H9 (cell line): Measurements from ENCODE around the gene DES. TPM values are rescaled to one million over a fixed set of nuclear protein-coding genes. Genes with fewer than 3 reads are reported as not detected.

Source experiments
- DNase-seq: peaks from one replicate; pipeline ENCODE4 v3.0.0-alpha.2; 2017
- H2AFZ ChIP-seq: one replicate; pipeline ENCODE4 v1.6.1; 2013; ENCODE audit warnings: mild to moderate bottlenecking, low read length, control low read depth, moderate library complexity
- H2AK5ac ChIP-seq: 2 replicates; pipeline ENCODE4 v1.6.1; 2013; ENCODE audit warnings: low read length, control low read depth, mixed read lengths; ENCODE audit not compliant: insufficient read length
- H2BK120ac ChIP-seq: one replicate; pipeline ENCODE4 v1.6.1; 2013; ENCODE audit warnings: low read depth, mild to moderate bottlenecking, low read length, control low read depth, inconsistent platforms; ENCODE audit not compliant: poor library complexity, severe bottlenecking
- H2BK12ac ChIP-seq: 2 replicates; pipeline ENCODE4 v1.6.1; 2013; ENCODE audit warnings: low read length, control low read depth, mixed read lengths, low read depth; ENCODE audit not compliant: insufficient read length
- H2BK15ac ChIP-seq: 2 replicates; pipeline ENCODE4 v1.6.1; 2013; ENCODE audit warnings: low read depth, low read length, control low read depth
- H2BK20ac ChIP-seq: one replicate; pipeline ENCODE4 v1.6.1; 2013; ENCODE audit warnings: low read depth, mild to moderate bottlenecking, low read length, control low read depth, inconsistent platforms; ENCODE audit not compliant: poor library complexity, severe bottlenecking
- H2BK5ac ChIP-seq: 2 replicates; pipeline ENCODE4 v1.6.1; 2013; ENCODE audit warnings: low read length, control low read depth, mixed read lengths; ENCODE audit not compliant: insufficient read length
- H3K14ac ChIP-seq: 2 replicates; pipeline ENCODE4 v1.6.1; 2013; ENCODE audit warnings: low read length, control low read depth; ENCODE audit not compliant: insufficient read depth
- H3K18ac ChIP-seq: 2 replicates; pipeline ENCODE4 v1.6.1; 2013; ENCODE audit warnings: low read depth, mild to moderate bottlenecking, mixed read lengths, low read length, control low read depth; ENCODE audit not compliant: insufficient read length
- H3K23ac ChIP-seq: 2 replicates; pipeline ENCODE4 v1.6.1; 2013; ENCODE audit warnings: low read length, control low read depth, mixed read lengths, low read depth; ENCODE audit not compliant: insufficient read length
- H3K23me2 ChIP-seq: 2 replicates; pipeline ENCODE4 v1.6.1; 2013; ENCODE audit warnings: low read depth, mild to moderate bottlenecking, mixed read lengths, low read length, control low read depth; ENCODE audit not compliant: insufficient read length, poor library complexity, severe bottlenecking
- H3K27ac ChIP-seq: 2 replicates; pipeline ENCODE4 v1.5.1; 2013; ENCODE audit warnings: low read length, control low read depth, mixed read lengths, low read depth; ENCODE audit not compliant: insufficient read length
- H3K27me3 ChIP-seq: 2 replicates; pipeline ENCODE4 v1.6.1; 2013; ENCODE audit warnings: low read length, control low read depth, inconsistent platforms; ENCODE audit not compliant: insufficient read depth
- H3K4ac ChIP-seq: 2 replicates; pipeline ENCODE4 v1.6.1; 2013; ENCODE audit warnings: low read depth, mild to moderate bottlenecking, control low read depth, inconsistent platforms, low read length, moderate library complexity
- H3K4me1 ChIP-seq: 2 replicates; pipeline ENCODE4 v1.6.1; 2013; ENCODE audit warnings: low read length, control low read depth, inconsistent platforms; ENCODE audit not compliant: insufficient read depth
- H3K4me2 ChIP-seq: 2 replicates; pipeline ENCODE4 v1.6.1; 2013; ENCODE audit warnings: low read length, control low read depth, mixed read lengths; ENCODE audit not compliant: insufficient read length, insufficient read depth
- H3K56ac ChIP-seq: 2 replicates; pipeline ENCODE4 v1.6.1; 2013; ENCODE audit warnings: low read depth, mild to moderate bottlenecking, mixed read lengths, low read length, control low read depth; ENCODE audit not compliant: insufficient read length
- H3K79me1 ChIP-seq: 2 replicates; pipeline ENCODE4 v1.6.1; 2013; ENCODE audit warnings: low read depth, mild to moderate bottlenecking, moderate library complexity, low read length, control low read depth, inconsistent platforms; ENCODE audit not compliant: insufficient read depth, poor library complexity, severe bottlenecking
- H3K79me2 ChIP-seq: 2 replicates; pipeline ENCODE4 v1.6.1; 2013; ENCODE audit warnings: low read length, control low read depth, inconsistent platforms; ENCODE audit not compliant: insufficient read depth
- H3K9ac ChIP-seq: 2 replicates; pipeline ENCODE4 v1.6.1; 2013; ENCODE audit warnings: low read length, control low read depth, mixed read lengths; ENCODE audit not compliant: insufficient read length; ENCODE audit errors: extremely low read depth
- H3K9me3 ChIP-seq: one replicate; pipeline ENCODE4 v1.6.1; 2013; ENCODE audit warnings: low read depth, low read length, inconsistent platforms; ENCODE audit not compliant: control insufficient read depth
- H3T11ph ChIP-seq: one replicate; pipeline ENCODE4 v1.6.1; 2013; ENCODE audit warnings: mild to moderate bottlenecking, low read length, control low read depth, inconsistent platforms
- H4K20me1 ChIP-seq: one replicate; pipeline ENCODE4 v1.6.1; 2013; ENCODE audit not compliant: control insufficient read depth, insufficient read length, insufficient read depth
- H4K5ac ChIP-seq: 2 replicates; pipeline ENCODE4 v1.6.1; 2013; ENCODE audit warnings: low read depth, mild to moderate bottlenecking, mixed read lengths, low read length, control low read depth; ENCODE audit not compliant: insufficient read length
- H4K8ac ChIP-seq: replicated peaks from 2 replicates; pipeline ENCODE4 v1.6.1; 2013; ENCODE audit warnings: low read length, control low read depth, mixed read lengths, low read depth; ENCODE audit not compliant: insufficient read length
- H4K91ac ChIP-seq: 2 replicates; pipeline ENCODE4 v1.6.1; 2013; ENCODE audit warnings: low read depth, mild to moderate bottlenecking, moderate library complexity, mixed read lengths, low read length, control low read depth; ENCODE audit not compliant: insufficient read length
- H3K27ac Mint-ChIP-seq, 3 experiments: 2 replicates in 2 of 3; 3 replicates in 1 of 3; pipeline ENCODE4 v1.8.0; 2020 to 2021; ENCODE audit warnings: mixed read lengths in 3 of 3, mild to moderate bottlenecking in 1 of 3, moderate library complexity in 1 of 3
- H3K27me3 Mint-ChIP-seq: 2 replicates; pipeline ENCODE4 v1.8.0; 2021; ENCODE audit warnings: low read depth, mild to moderate bottlenecking, moderate library complexity, mixed read lengths
- H3K36me3 Mint-ChIP-seq, 3 experiments: 2 replicates in 2 of 3; 3 replicates in 1 of 3; pipeline ENCODE4 v1.8.0; 2020 to 2021; ENCODE audit warnings: low read depth in 3 of 3, mixed read lengths in 3 of 3; ENCODE audit not compliant: insufficient read depth in 1 of 3
- H3K4me1 Mint-ChIP-seq, 2 experiments: 2 replicates each; pipeline ENCODE4 v1.8.0; 2020; ENCODE audit warnings: mixed read lengths in 2 of 2
- H3K4me3 Mint-ChIP-seq, 2 experiments: 2 replicates in 1 of 2; 3 replicates in 1 of 2; pipeline ENCODE4 v1.8.0; 2020 to 2021; ENCODE audit warnings: mild to moderate bottlenecking in 2 of 2, mixed read lengths in 2 of 2, moderate library complexity in 1 of 2
- H3K9me3 Mint-ChIP-seq, 2 experiments: 2 replicates in 1 of 2; 3 replicates in 1 of 2; pipeline ENCODE4 v1.8.0; 2020; ENCODE audit warnings: mild to moderate bottlenecking in 2 of 2, mixed read lengths in 2 of 2, moderate library complexity in 1 of 2
- WGBS: extraction: QIAGEN DNeasy Blood & Tissue Kit; methylation state at CpG from one replicate; pipeline ENCODE4 v1.1.7; 2013; ENCODE audit warnings: missing lambda C conversion rate, low lambda C conversion rate, mixed read lengths; ENCODE audit not compliant: insufficient read length; ENCODE audit errors: extremely low coverage; 5-methylcytosine and 5-hydroxymethylcytosine counted together
- total RNA-seq: library from RNA; stranded (reverse); gene quantifications from 2 replicates; pipeline ENCODE4 v1.2.1, GENCODE V29; 2021
- TF ChIP-seq, protein P1 (sequence below): fragments of 200-600 bp; sonication (generic); conservative IDR thresholded peaks from 3 replicates; pipeline ENCODE4 v1.8.0; 2021; ENCODE audit warnings: antibody characterized with exemption, mild to moderate bottlenecking

DES gene
- total RNA-seq, 1 experiment from 2014 or later = 4.6 TPM

GRCh38 chr2:219405451-219405850, 12.7 kb upstream of the DES start:
- Mint-ChIP-seq H3K27ac (peak overlapping the region in 1 of 3 experiments; percentile 30; a peak in 1 of 7 replicates), H3K9me3 (no peaks in the 10 kb centered on the region; a peak in 1 of 5 replicates), H3K27me3 (peaks cover 8% of the 10 kb centered on the region), H3K36me3 (no peaks in the 10 kb centered on the region), H3K4me1 (peaks cover 21 to 35% of the 10 kb centered on the region in 2 experiments), H3K4me3 (no peak overlapping the region)
- Histone ChIP-seq H3K27me3 (no peaks in the 10 kb centered on the region), H2BK12ac (no peak overlapping the region), H3K14ac (no peak overlapping the region), H3K4ac (no peak overlapping the region), H3K4me1 (no peaks in the 10 kb centered on the region), H4K91ac (no peak overlapping the region), H2BK120ac (no peak overlapping the region), H3K79me1 (no peaks in the 10 kb centered on the region), H3K27ac (no peak overlapping the region), H3K4me2 (no peak overlapping the region), H3K79me2 (no peaks in the 10 kb centered on the region), H3K23ac (no peak overlapping the region), H3T11ph (no peak overlapping the region), H3K56ac (no peak overlapping the region), H3K9ac (no peak overlapping the region), H3K9me3 (no peaks in the 10 kb centered on the region), H2BK15ac (no peak overlapping the region), H2BK5ac (no peak overlapping the region), H3K23me2 (no peaks in the 10 kb centered on the region), H2AFZ (no peak overlapping the region), H2AK5ac (no peak overlapping the region), H4K20me1 (no peaks in the 10 kb centered on the region), H3K18ac (no peak overlapping the region), H4K5ac (no peak overlapping the region), H4K8ac (no peak overlapping the region), H2BK20ac (no peak overlapping the region)
- peak; percentile 76 for DNase-seq
- TF ChIP-seq, protein P1, sequence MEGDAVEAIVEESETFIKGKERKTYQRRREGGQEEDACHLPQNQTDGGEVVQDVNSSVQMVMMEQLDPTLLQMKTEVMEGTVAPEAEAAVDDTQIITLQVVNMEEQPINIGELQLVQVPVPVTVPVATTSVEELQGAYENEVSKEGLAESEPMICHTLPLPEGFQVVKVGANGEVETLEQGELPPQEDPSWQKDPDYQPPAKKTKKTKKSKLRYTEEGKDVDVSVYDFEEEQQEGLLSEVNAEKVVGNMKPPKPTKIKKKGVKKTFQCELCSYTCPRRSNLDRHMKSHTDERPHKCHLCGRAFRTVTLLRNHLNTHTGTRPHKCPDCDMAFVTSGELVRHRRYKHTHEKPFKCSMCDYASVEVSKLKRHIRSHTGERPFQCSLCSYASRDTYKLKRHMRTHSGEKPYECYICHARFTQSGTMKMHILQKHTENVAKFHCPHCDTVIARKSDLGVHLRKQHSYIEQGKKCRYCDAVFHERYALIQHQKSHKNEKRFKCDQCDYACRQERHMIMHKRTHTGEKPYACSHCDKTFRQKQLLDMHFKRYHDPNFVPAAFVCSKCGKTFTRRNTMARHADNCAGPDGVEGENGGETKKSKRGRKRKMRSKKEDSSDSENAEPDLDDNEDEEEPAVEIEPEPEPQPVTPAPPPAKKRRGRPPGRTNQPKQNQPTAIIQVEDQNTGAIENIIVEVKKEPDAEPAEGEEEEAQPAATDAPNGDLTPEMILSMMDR = peak; percentile 50
- no CpG with 5 or more reads among the region's 9 CpGs for WGBS
